EH (cell line): ENCODE data around the gene BCAR1.

Source experiments
- DNase-seq: peaks from one replicate; pipeline ENCODE4 v3.0.0-alpha.2; 2015; ENCODE audit warnings: low read depth

BCAR1 gene

GRCh38 chr16:75238853-75239541 is 12.4 kb downstream of the BCAR1 start:
- DNase-seq = peak; percentile 79

DNA sequence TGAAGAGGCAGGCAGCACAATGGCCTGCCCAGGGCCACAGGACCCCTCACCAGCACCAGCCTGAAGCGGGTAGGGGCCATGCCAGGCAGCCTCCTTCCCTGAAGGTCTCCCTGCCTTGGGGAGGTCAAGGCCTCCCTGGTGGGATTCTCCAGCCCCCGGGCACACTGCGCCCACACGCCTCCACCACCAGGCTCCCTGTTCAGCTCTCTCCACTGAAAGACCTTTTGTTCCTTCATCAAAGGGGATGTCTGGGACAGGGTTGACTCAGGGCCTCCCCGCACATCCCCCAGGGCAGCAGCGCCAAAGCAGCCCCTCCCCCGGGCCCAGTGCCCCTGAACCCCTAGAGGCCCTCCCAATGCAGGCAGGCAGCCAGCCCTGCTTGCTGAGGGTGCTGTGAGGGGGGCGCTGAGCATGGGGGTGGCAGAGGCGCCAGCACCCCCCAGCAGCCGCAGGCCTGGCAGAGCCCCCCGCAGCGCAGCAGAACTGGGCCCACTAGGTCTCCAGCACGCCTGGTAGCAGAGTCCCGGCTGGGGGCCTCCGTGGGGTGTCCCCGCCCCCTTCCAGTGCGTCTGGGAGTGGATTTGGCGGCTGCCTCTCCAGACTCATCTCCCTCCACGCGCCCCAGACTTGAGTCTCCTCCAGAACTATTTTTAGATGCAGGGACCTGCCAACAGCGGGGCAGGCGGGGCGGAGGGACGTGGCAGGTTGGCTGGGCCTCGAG is 13.1 kb downstream of the BCAR1 start:
- peak; percentile 95 for DNase-seq

- no peak for DNase-seq
These were observed 13.9 kb downstream of the BCAR1 start for GRCh38 chr16:75237398-75238131.

- no peak for DNase-seq
These were observed 14.6 kb downstream of the BCAR1 start for GRCh38 chr16:75236736-75237397.

- DNase-seq = no peak
These were observed 15.2 kb downstream of the BCAR1 start for GRCh38 chr16:75236232-75236631.

DNA sequence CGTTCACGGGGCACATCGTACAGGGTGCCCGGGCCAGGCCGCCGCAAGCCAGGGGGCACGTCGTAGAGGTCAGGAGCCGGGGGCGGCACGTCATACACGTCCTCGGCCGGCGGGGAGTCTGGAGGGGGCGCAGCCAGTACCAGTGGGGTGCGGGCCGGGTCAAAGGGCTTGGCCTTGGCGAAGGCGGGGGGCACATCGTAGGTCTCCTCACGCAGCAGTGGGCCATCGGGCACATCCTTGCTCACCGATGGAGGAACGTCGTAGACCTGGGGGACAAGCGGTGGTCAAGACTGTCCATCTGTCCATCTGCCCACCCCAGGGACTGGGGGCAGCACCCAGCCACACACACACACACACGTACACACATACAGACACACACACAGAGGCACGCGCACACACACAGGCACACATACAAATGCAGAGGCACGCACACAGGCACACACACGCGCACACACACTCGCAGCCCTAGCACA is 15.7 kb downstream of the BCAR1 start:
- no peak for DNase-seq

DNA sequence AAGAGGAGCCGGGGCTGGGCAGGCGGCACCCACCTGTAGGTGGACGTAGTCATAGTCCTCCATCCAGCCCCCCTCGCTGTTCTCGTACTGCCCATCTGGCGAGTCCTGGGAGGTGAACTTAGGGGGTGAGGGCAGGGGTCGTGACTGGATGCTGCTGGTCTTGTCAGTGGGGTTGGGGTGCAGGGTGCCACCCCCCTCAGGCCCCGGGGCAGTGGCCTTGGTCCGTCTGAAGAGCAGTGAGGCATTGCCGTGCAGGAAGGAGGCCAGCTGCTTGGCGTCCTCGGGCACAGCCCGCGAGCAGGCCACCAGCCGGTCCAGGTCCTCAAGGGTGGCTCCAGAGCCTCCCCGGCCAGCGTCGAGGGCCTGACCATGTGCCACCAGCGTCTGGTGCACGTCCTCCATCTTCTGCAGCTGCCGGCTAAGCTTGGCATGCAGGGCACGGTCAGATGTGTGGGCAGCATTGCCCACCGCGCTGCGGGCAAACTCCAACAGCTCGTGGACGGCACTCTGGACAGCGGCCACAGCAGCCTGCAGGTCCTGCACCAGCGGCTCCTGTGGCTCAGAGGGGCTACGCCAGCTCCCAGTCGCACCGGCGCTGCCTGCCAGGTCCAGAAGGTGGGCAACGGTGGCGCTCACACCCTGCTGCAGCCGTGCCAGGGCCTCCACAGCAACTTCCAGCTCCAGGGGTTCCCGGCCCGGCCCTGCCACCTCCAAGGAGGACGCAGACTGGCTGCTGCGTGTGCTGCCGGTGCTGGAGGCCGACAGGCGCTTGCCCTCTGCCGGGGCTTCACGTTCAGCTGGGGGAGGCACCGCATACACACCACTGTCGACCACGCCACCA is 16.3 kb downstream of the BCAR1 start:
- DNase-seq = no peak

GRCh38 chr16:75233611-75233938 is 17.8 kb downstream of the BCAR1 start:
- DNase-seq = no peak

GRCh38 chr16:75231570-75231969 is 19.9 kb downstream of the BCAR1 start:
- no peak for DNase-seq

- no peak for DNase-seq
These were observed 20.8 kb downstream of the BCAR1 start for GRCh38 chr16:75230471-75231110.

- DNase-seq = no peak
These were observed 22.0 kb downstream of the BCAR1 start for GRCh38 chr16:75229172-75230031.

DNA sequence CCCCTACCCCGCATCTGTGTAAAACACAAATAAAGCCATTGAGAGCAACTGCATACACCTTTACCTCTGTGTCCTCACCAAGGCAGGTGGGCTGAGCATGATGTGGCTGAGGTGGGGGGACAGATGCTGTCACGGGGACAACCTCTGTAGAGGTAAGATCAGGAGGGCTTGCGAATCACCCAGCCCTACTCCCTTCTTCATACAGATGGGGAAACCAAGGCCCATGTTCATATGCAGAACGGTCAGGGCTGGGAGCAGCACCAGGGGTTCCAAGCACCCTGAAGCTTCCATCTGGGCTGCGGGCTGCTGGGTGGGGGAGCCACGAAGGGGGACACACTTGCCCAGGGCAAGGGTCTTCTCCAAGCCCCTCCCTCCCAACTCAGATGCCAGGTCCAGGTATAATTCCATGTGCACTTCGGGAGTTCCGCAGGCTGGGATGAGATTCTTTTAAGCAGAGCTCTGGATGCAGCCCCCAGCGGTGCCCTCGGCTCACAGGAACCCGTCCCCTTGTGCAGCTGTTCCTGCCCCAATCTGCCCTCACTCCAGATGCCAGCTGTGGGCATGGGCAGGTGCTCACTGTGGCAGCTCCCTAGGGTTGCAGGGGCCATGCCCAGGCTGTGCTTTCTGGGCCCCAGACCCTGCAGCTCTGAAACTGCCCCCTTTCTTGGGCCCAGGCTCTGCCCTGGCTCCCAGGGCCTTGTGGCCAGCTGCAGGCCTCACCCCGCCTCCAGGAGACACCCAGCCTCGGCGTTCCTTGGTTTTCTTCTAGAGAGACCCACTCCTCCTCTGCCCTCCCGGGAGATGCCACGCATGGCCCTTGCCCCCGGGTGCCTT is 23.1 kb downstream of the BCAR1 start:
- DNase-seq = no peak

- DNase-seq = no peak
These were observed 23.9 kb downstream of the BCAR1 start for GRCh38 chr16:75227361-75228142.

- no peak for DNase-seq
These were observed 24.7 kb downstream of the BCAR1 start for GRCh38 chr16:75226550-75227360.

GRCh38 chr16:75225678-75226515 is 25.5 kb downstream of the BCAR1 start:
- no peak for DNase-seq

DNA sequence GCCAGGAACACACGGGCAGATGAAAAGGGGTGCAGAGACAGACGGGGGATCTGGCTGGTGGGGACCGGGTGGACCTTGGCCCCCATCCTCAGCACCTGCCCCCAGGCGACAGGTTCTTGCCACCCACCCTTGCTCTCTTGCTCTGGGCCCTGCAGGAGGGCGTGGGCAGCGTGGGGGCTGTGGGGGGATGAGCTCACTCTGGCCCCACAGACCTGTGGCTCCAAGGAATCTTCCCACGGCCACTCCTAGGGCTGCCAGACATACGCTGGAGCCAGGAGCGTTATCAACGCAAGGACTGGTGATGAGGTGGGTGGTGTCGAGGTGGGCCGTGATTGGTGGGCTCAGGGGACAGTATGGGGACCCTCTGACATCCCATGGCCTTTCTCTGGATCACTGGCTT is 26.3 kb downstream of the BCAR1 start:
- no peak for DNase-seq
